Central memory CD4-positive, alpha-beta T cell (primary cell): ENCODE measurements around the gene KRCC1.
"Not testable (repeated sequence)": the region's sequence is repeated elsewhere in the genome, so short reads cannot be mapped to it uniquely, and the experiment has no call there.

ENCODE experiments used
- DNase-seq: peaks from one replicate; pipeline ENCODE4 v3.0.0; 2022

The KRCC1 gene

GRCh38 chr2:88074854-88075292, 19.3 kb upstream of the KRCC1 start:
- DNase-seq: no peak

GRCh38 chr2:88074150-88074549, 18.6 kb upstream of the KRCC1 start:
- no peak for DNase-seq

GRCh38 chr2:88071365-88071764, 15.8 kb upstream of the KRCC1 start:
- DNase-seq: no peak

- DNase-seq: no peak
Observed at GRCh38 chr2:88070055-88070454, 14.5 kb upstream of the KRCC1 start.

- no peak for DNase-seq
Observed at GRCh38 chr2:88069117-88069516, 13.5 kb upstream of the KRCC1 start.

- no peak for DNase-seq
Observed at GRCh38 chr2:88068044-88068443, 12.5 kb upstream of the KRCC1 start.

- no peak for DNase-seq
Observed at GRCh38 chr2:88067598-88067997, 12.0 kb upstream of the KRCC1 start, which contains the start of gene SMYD1. TSS of gene SMYD1 (plus strand) at chr2:88067825. CDS start at chr2:88067865, 40 bp downstream.

- no peak for DNase-seq
Observed at GRCh38 chr2:88067189-88067588, 11.6 kb upstream of the KRCC1 start.

- no peak for DNase-seq
Observed at GRCh38 chr2:88066543-88066942, 11.0 kb upstream of the KRCC1 start.

GRCh38 chr2:88061295-88061694, 5.7 kb upstream of the KRCC1 start:
- no peak for DNase-seq

GRCh38 chr2:88060907-88061275, 5.3 kb upstream of the KRCC1 start:
- no peak for DNase-seq

GRCh38 chr2:88059979-88060906, 4.7 kb upstream of the KRCC1 start:
- DNase-seq: peak; percentile 44

- no peak for DNase-seq
Observed at GRCh38 chr2:88058191-88058590, 2.6 kb upstream of the KRCC1 start.

GRCh38 chr2:88057437-88057844, 1.9 kb upstream of the KRCC1 start:
- no peak for DNase-seq

- DNase-seq: peak; percentile 9
Observed at GRCh38 chr2:88054782-88055370, 707 bp downstream of the KRCC1 start.

- no peak for DNase-seq
Observed at GRCh38 chr2:88053934-88054781, 1.4 kb downstream of the KRCC1 start.

GRCh38 chr2:88053296-88053695, 2.3 kb downstream of the KRCC1 start:
- no peak for DNase-seq

GRCh38 chr2:88051792-88052191, 3.8 kb downstream of the KRCC1 start:
- DNase-seq: no peak

GRCh38 chr2:88049622-88050021, 6.0 kb downstream of the KRCC1 start:
- DNase-seq: no peak

- no peak for DNase-seq
Observed at GRCh38 chr2:88048541-88048940, 7.0 kb downstream of the KRCC1 start.

- not testable (repeated sequence) for DNase-seq
Observed at GRCh38 chr2:88045561-88045960, 10.0 kb downstream of the KRCC1 start.

- DNase-seq: no peak
Observed at GRCh38 chr2:88042476-88042875, 13.1 kb downstream of the KRCC1 start.
